ENCODE data around the gene DTL. TPM values are rescaled to one million over a fixed set of nuclear protein-coding genes. Genes with fewer than 3 reads are reported as not detected.

The DTL gene
- total RNA-seq, 1 experiment from 2014 or later = 73.0 TPM

DNA sequence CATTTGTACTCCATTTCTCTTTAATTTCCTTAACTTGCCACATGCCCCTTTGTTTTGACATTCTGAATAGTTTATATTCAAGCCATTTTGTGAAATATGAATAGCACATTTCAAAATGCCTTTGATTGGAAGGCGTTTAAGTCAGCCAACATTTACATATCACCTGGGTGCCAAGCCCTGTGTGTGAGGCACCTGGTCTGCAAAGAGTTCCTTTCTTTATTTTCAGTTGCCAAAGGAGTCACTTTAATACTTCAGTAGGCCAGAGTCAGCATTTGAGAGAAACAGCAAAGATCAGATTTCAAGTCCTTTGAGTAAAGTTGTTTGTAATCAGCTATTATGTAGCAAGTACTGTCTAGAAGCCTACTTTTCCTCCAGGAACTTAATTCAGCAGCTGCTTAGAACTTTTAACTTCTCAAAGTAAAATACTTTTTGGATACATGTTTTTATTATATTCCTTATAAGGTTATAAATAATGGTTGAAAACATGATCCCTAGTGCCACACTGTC, 70.8 kb downstream of the DTL start:
- Histone ChIP-seq H3K79me1 (ENCODE audit: insufficient read depth, low read depth, low read length, poor library complexity, severe bottlenecking) (no peaks in the 10 kb centered on the region), H3K23ac (ENCODE audit: insufficient read length, low read depth, low read length) (no peak overlapping the region), H3K14ac (ENCODE audit: insufficient read depth, low read length) (no peak overlapping the region), H3K9me3 (ENCODE audit: control insufficient read depth, low read depth, low read length) (no peaks in the 10 kb centered on the region), H2BK20ac (ENCODE audit: low read depth, low read length, poor library complexity, severe bottlenecking) (no peak overlapping the region), H2BK120ac (ENCODE audit: low read depth, low read length, poor library complexity, severe bottlenecking) (no peak overlapping the region), H2BK12ac (ENCODE audit: insufficient read length, low read depth, low read length) (no peak overlapping the region), H4K5ac (ENCODE audit: insufficient read length, low read depth, low read length) (no peak overlapping the region), H3K4me2 (ENCODE audit: insufficient read depth, insufficient read length, low read length) (no peak overlapping the region), H3K4me1 (ENCODE audit: insufficient read depth, low read length) (0 out of 2 replicates have a peak, but pooled peaks cover 5% of the 10 kb centered on the region), H4K8ac (replicated peaks; ENCODE audit: insufficient read length, low read depth, low read length) (no peak overlapping the region), H3K79me2 (ENCODE audit: insufficient read depth, low read length) (no peaks in the 10 kb centered on the region), H3K56ac (ENCODE audit: insufficient read length, low read depth, low read length) (no peak overlapping the region), H3T11ph (ENCODE audit: low read length) (peak overlapping the region; percentile 8), H3K27ac (ENCODE audit: insufficient read length, low read depth, low read length) (no peak overlapping the region), H2BK5ac (ENCODE audit: insufficient read length, low read length) (no peak overlapping the region), H2AK5ac (ENCODE audit: insufficient read length, low read length) (no peak overlapping the region), H3K27me3 (ENCODE audit: insufficient read depth, low read length) (no peaks in the 10 kb centered on the region), H4K91ac (ENCODE audit: insufficient read length, low read depth, low read length) (no peak overlapping the region), H2BK15ac (ENCODE audit: low read depth, low read length) (no peak overlapping the region), H3K23me2 (ENCODE audit: insufficient read length, low read depth, low read length, poor library complexity, severe bottlenecking) (no peaks in the 10 kb centered on the region), H3K9ac (ENCODE audit: extremely low read depth, insufficient read length, low read length) (no peak overlapping the region), H3K18ac (ENCODE audit: insufficient read length, low read depth, low read length) (no peak overlapping the region), H2AFZ (ENCODE audit: low read length) (no peak overlapping the region), H4K20me1 (ENCODE audit: control insufficient read depth, insufficient read depth, insufficient read length) (no peaks in the 10 kb centered on the region), H3K4ac (ENCODE audit: low read depth, low read length) (no peak overlapping the region)
- no peaks in the 10 kb centered on the region for H3K27me3 Mint-ChIP-seq (ENCODE audit: low read depth)
- H3K36me3 Mint-ChIP-seq (ENCODE audit: insufficient read depth in 1 of 3, low read depth in 3 of 3) = peaks cover 0 to 15% (median 14%) of the 10 kb centered on the region in 3 experiments; a peak in 5 of 7 replicates
- no peak for TF ChIP-seq CTCF (conservative IDR thresholded peaks at IDR 0.05)
- peaks cover 34 to 44% of the 10 kb centered on the region in 2 experiments for H3K4me1 Mint-ChIP-seq
- DNase-seq = no peak
- H3K4me3 Mint-ChIP-seq = peak overlapping the region in 1 of 2 experiments; percentile 18; a peak in 1 of 5 replicates
- peak overlapping the region; percentile 32 to 95 (median 89); a peak in 4 of 7 replicates for H3K27ac Mint-ChIP-seq
- H3K9me3 Mint-ChIP-seq = no peaks in the 10 kb centered on the region
- no CpG with 5 or more reads among the region's 1 CpG for WGBS (ENCODE audit: extremely low coverage, insufficient read length, low lambda C conversion rate)

Measured in H9 (cell line).